22Rv1 (cell line): Measurements from ENCODE around the gene TM2D3.
"Not testable (repeated sequence)": the region's sequence is repeated elsewhere in the genome, so short reads cannot be mapped to it uniquely, and the experiment has no call there.

Experiments
- H3K27ac ChIP-seq: fragments of 450-650 bp; 2 replicates; pipeline ENCODE4 v1.5.1; 2017
- CTCF ChIP-seq: fragments of 450-650 bp; IDR thresholded peaks from 2 replicates; pipeline ENCODE4 v1.5.1; 2017; ENCODE audit warnings: mild to moderate bottlenecking
- ZFX ChIP-seq: fragments of 450-650 bp; IDR thresholded peaks from 2 replicates; pipeline ENCODE4 v1.6.1; 2017; ENCODE audit warnings: antibody characterized with exemption, borderline replicate concordance

TM2D3 gene

GRCh38 chr15:101669744-101670143 lies 17.6 kb upstream of the TM2D3 start:
- H3K27ac ChIP-seq = no peak overlapping the region
- TF ChIP-seq ZFX = no peak
- TF ChIP-seq CTCF = no peak

GRCh38 chr15:101667881-101668280 lies 15.7 kb upstream of the TM2D3 start:
- no peak overlapping the region for H3K27ac ChIP-seq
- TF ChIP-seq ZFX = no peak
- TF ChIP-seq CTCF = no peak

GRCh38 chr15:101664303-101664913 lies 12.2 kb upstream of the TM2D3 start:
- TF ChIP-seq CTCF = peak; percentile 74
- no peak for TF ChIP-seq ZFX

GRCh38 chr15:101662203-101662602 lies 10.0 kb upstream of the TM2D3 start:
- TF ChIP-seq ZFX = no peak
- TF ChIP-seq CTCF = no peak
- H3K27ac ChIP-seq = no peak overlapping the region

More at GRCh38 chr15:101664303-101664913, 12.2 kb upstream of the TM2D3 start:
- no peak overlapping the region for H3K27ac ChIP-seq

- H3K27ac ChIP-seq = no peak overlapping the region
- no peak for TF ChIP-seq CTCF
- no peak for TF ChIP-seq ZFX
Measured at GRCh38 chr15:101660005-101660404, 7.8 kb upstream of the TM2D3 start.

- no peak for TF ChIP-seq ZFX
- TF ChIP-seq CTCF = no peak
- H3K27ac ChIP-seq = no peak overlapping the region
Measured at GRCh38 chr15:101657968-101658784, 6.0 kb upstream of the TM2D3 start.

- H3K27ac ChIP-seq = no peak overlapping the region
- TF ChIP-seq ZFX (no peak), CTCF (no peak)
Measured at GRCh38 chr15:101657171-101657570, 5.0 kb upstream of the TM2D3 start.

GRCh38 chr15:101654624-101655337 lies 2.6 kb upstream of the TM2D3 start:
- H3K27ac ChIP-seq = not testable (repeated sequence)
